RWPE2 (cell line): ENCODE measurements around the gene LEMD1.

Experiments
- ATAC-seq: fragments of 200-7000 bp; cut with Tn5 transposase; 3 replicates; pipeline ENCODE4 v1.9.1; 2021; ENCODE audit warnings: low read depth
- DNase-seq: peaks from one replicate; pipeline ENCODE4 v3.0.0-alpha.2; 2020; ENCODE audit warnings: low spot score
- H3K27ac ChIP-seq: fragments of 450-650 bp; 2 replicates; pipeline ENCODE4 v1.5.1; 2017; ENCODE audit warnings: mild to moderate bottlenecking; ENCODE audit not compliant: poor library complexity, severe bottlenecking
- H3K27me3 ChIP-seq: fragments of 250-450 bp; sonication (Bioruptor Pico); 2 replicates; pipeline ENCODE4 v1.5.1; 2021; ENCODE audit warnings: mild to moderate bottlenecking, moderate library complexity; ENCODE audit not compliant: insufficient read depth, poor library complexity, severe bottlenecking
- H3K36me3 ChIP-seq: fragments of 250-450 bp; sonication (Bioruptor Pico); 2 replicates; pipeline ENCODE4 v1.5.1; 2020; ENCODE audit warnings: low read depth, mild to moderate bottlenecking, moderate library complexity
- H3K4me1 ChIP-seq: fragments of 250-450 bp; sonication (Bioruptor Pico); 2 replicates; pipeline ENCODE4 v1.5.1; 2021; ENCODE audit warnings: mild to moderate bottlenecking, moderate library complexity; ENCODE audit not compliant: insufficient read depth, poor library complexity, severe bottlenecking
- H3K4me3 ChIP-seq: fragments of 250-450 bp; sonication (Bioruptor Pico); 2 replicates; pipeline ENCODE4 v1.5.1; 2021; ENCODE audit warnings: mild to moderate bottlenecking, moderate library complexity; ENCODE audit not compliant: severe bottlenecking
- H3K9me3 ChIP-seq: fragments of 250-450 bp; sonication (Bioruptor Pico); 2 replicates; pipeline ENCODE4 v1.5.1; 2021; ENCODE audit warnings: mild to moderate bottlenecking, moderate library complexity; ENCODE audit not compliant: severe bottlenecking
- TF ChIP-seq, protein P1 (sequence below): fragments of 450-650 bp; IDR thresholded peaks from one replicate; pipeline ENCODE4 v1.5.1; 2017; ENCODE audit warnings: mild to moderate bottlenecking, moderate library complexity; ENCODE audit not compliant: poor library complexity, severe bottlenecking

The LEMD1 gene

DNA sequence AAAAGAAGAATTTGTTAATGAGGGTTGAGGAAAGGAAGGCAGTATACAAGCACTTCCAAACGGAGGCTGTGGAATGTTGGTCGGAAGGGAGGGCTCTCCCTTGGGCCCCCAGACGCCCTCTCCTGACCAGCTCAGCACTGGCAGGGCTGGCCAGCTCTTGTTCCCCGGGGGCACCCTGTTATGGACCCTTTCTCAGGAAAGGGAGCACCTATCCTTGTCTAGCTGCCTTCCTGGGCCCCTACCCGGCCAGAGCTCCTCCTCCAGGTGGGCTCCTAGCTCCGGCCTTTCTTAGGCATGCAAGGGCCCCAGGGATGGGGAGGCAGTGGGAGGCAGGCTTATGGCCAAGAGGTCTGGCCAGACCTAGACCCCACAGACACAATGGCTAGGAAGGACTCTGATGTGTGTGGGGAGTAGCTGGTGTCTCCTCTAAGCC, 33.1 kb upstream of the LEMD1 start:
- Histone ChIP-seq H3K27ac (no peak overlapping the region), H3K4me3 (no peak overlapping the region), H3K4me1 (peaks cover 7% of the 10 kb centered on the region), H3K27me3 (peaks cover 36% of the 10 kb centered on the region), H3K9me3 (no peaks in the 10 kb centered on the region), H3K36me3 (no peaks in the 10 kb centered on the region)
- ATAC-seq, result no peak
- DNase-seq, result no peak
- TF ChIP-seq, protein P1, sequence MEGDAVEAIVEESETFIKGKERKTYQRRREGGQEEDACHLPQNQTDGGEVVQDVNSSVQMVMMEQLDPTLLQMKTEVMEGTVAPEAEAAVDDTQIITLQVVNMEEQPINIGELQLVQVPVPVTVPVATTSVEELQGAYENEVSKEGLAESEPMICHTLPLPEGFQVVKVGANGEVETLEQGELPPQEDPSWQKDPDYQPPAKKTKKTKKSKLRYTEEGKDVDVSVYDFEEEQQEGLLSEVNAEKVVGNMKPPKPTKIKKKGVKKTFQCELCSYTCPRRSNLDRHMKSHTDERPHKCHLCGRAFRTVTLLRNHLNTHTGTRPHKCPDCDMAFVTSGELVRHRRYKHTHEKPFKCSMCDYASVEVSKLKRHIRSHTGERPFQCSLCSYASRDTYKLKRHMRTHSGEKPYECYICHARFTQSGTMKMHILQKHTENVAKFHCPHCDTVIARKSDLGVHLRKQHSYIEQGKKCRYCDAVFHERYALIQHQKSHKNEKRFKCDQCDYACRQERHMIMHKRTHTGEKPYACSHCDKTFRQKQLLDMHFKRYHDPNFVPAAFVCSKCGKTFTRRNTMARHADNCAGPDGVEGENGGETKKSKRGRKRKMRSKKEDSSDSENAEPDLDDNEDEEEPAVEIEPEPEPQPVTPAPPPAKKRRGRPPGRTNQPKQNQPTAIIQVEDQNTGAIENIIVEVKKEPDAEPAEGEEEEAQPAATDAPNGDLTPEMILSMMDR, result no peak

DNA sequence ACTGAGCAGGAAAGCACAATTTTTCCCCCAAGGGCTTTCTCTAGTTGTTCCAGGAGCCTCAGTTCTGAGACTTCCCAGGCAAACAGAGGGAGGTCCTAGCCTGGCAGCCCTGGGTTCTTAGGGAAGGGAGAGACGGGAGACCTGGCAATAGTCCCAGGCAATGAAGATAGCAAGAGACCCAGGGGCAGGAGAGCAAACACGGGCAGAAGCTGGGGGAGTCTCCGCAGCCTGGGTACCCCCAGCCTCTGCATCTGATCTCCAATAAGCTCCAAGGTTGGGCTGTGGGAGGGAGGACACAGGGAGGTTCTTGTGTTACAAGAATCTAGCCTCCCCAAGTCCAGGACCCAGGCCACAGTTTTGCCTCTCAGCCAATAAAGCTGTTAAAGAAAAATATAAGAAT, 31.6 kb upstream of the LEMD1 start:
- H3K9me3 ChIP-seq, result no peaks in the 10 kb centered on the region
- no peak for ATAC-seq
- H3K27me3 ChIP-seq, result peaks cover 30% of the 10 kb centered on the region
- H3K36me3 ChIP-seq, result no peaks in the 10 kb centered on the region
- DNase-seq, result no peak
- H3K4me3 ChIP-seq, result no peak overlapping the region
- TF ChIP-seq, protein P1, result no peak
- no peak overlapping the region for H3K27ac ChIP-seq
- H3K4me1 ChIP-seq, result peaks cover 7% of the 10 kb centered on the region

DNA sequence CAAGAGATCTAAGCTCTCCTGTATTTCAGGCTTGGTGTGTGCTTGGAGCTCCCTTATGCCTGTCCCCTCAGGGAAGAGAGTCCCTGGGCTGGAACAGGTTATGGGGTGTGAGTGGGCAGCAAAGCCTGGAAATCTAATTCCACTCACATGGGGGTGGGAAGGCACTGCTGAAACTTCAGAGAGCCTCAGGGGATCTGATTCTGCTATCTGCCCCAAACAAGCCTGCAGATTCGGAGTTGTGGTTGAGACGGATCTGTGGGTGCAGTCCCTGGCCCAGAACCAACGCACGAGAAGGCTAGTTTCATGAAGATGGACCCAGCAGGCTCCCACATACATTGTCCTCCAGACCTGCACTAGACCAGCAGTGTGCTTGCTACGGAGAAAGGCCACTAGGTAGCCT, 31.1 kb upstream of the LEMD1 start:
- no peak overlapping the region for H3K27ac ChIP-seq
- DNase-seq (no peak), ATAC-seq (no peak)
- peaks cover 27% of the 10 kb centered on the region for H3K27me3 ChIP-seq
- H3K4me3 ChIP-seq, result no peak overlapping the region
- no peaks in the 10 kb centered on the region for H3K36me3 ChIP-seq
- peaks cover 13% of the 10 kb centered on the region for H3K4me1 ChIP-seq
- no peaks in the 10 kb centered on the region for H3K9me3 ChIP-seq
- TF ChIP-seq, protein P1, result no peak

DNA sequence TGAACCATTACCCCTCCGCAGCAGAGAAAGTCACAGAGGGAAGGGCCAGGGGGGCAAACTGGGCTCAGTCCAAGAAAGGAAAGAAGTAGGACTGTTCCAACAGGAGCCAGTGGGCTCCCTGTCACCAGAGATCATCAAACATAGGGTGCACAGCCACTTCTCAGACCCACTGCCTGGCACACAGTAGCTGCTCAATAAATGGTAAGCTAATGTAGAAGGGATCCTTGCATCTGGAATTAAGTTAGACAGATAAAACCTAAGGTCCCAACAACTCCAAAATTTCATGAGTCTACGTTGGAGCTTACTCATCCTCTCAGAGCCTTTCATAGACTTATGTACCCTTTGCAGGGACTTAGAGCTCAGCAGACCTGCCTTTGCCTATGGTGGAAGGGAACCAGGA, 30.5 kb upstream of the LEMD1 start:
- Histone ChIP-seq H3K27ac (no peak overlapping the region), H3K36me3 (no peaks in the 10 kb centered on the region), H3K4me3 (no peak overlapping the region), H3K4me1 (peaks cover 16% of the 10 kb centered on the region), H3K27me3 (peaks cover 22% of the 10 kb centered on the region), H3K9me3 (no peaks in the 10 kb centered on the region)
- ATAC-seq, result no peak
- TF ChIP-seq, protein P1, result no peak
- DNase-seq, result no peak

DNA sequence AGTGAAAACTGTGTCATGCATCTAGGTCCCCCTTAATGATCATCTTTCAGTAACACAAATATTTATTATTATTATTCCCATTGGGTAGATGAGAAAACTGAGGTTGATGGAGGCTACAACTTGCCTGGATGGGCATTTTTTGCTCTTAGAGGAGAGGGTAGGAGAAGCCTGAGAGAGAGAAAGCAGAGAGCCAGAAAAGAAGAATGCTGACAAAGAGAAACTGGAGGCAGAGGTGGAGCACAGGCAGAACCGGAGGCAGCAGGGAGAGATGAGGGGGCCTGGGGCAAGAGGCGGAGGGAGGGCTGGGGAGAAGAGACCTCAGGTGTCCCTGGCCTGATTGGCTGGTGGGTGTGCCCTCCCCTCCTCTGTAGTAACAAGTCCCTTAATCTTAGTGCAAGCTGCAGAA, 29.9 kb upstream of the LEMD1 start:
- Histone ChIP-seq H3K27me3 (peaks cover 19% of the 10 kb centered on the region), H3K4me3 (no peak overlapping the region), H3K9me3 (no peaks in the 10 kb centered on the region), H3K27ac (no peak overlapping the region), H3K36me3 (peaks cover 6% of the 10 kb centered on the region; the same call in 1 of the 2 replicates), H3K4me1 (peaks cover 20% of the 10 kb centered on the region)
- DNase-seq, result no peak
- TF ChIP-seq, protein P1, result no peak
- ATAC-seq, result no peak
